Tibial nerve (tissue), 3 donors: ENCODE data around the gene ROBO2.

ENCODE experiments used
- CTCF ChIP-seq, 5 experiments: fragments of 200-600 bp in 3 of 5; fragments of 450-650 bp in 2 of 5; sonication (generic) in 3 of 5; IDR thresholded peaks; one replicate each; pipeline ENCODE4 v1.5.1; 2016 to 2019; ENCODE audit warnings: antibody characterized with exemption in 5 of 5, mild to moderate bottlenecking in 3 of 5, moderate library complexity in 2 of 5
- POLR2A ChIP-seq, 2 donors: fragments of 450-650 bp; IDR thresholded peaks; one replicate each; pipeline ENCODE4 v1.6.1; 2017; ENCODE audit warnings: antibody characterized with exemption in 2 of 2, mild to moderate bottlenecking in 2 of 2, moderate library complexity in 2 of 2

GRCh38 chr3:77149382-77149781, 109.5 kb downstream of the ROBO2 start:
- TF ChIP-seq CTCF (IDR thresholded peaks at IDR 0.05) (no peak), POLR2A (IDR thresholded peaks at IDR 0.05) (no peak)
